NB4 (cell line): ENCODE results near the gene BIK.

Experiments used
- POLR2A ChIP-seq: IDR thresholded peaks from 2 replicates; pipeline ENCODE4 v1.6.1; 2011; ENCODE audit warnings: mild to moderate bottlenecking; ENCODE audit not compliant: insufficient read length; ENCODE audit errors: extremely low read depth
- TF ChIP-seq, protein P1 (sequence below): IDR thresholded peaks from one replicate; pipeline ENCODE4 v1.5.1; 2012; ENCODE audit warnings: low read depth, low read length

DNA sequence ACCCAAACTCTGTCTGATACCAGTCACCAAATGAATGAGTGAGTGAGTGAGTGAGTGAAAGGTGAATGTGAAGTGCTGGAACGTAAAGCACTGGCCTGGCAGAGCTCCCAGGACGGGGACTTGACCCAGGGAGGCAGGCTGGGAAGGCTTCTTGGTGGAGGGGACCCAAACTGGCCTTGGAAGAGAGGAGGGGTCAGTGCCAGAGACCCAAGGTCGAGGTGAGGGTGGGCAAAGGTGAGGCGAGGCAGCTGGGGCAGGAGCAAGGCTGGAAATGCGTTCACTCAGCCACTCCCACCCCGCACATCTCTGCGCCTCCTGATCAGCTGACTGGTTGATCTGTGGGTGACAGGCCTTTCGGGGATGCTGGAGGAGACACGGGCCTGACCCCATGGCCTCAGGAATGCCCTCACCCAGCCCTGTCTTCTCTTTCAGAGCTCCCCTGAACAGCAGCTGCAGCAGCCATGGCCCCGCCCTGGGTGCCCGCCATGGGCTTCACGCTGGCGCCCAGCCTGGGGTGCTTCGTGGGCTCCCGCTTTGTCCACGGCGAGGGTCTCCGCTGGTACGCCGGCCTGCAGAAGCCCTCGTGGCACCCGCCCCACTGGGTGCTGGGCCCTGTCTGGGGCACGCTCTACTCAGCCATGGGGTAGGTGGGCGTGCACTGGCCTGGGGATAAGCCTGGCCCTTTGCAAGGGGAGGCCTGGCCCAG is 48.4 kb downstream of the BIK start:
- TF ChIP-seq, protein P1, sequence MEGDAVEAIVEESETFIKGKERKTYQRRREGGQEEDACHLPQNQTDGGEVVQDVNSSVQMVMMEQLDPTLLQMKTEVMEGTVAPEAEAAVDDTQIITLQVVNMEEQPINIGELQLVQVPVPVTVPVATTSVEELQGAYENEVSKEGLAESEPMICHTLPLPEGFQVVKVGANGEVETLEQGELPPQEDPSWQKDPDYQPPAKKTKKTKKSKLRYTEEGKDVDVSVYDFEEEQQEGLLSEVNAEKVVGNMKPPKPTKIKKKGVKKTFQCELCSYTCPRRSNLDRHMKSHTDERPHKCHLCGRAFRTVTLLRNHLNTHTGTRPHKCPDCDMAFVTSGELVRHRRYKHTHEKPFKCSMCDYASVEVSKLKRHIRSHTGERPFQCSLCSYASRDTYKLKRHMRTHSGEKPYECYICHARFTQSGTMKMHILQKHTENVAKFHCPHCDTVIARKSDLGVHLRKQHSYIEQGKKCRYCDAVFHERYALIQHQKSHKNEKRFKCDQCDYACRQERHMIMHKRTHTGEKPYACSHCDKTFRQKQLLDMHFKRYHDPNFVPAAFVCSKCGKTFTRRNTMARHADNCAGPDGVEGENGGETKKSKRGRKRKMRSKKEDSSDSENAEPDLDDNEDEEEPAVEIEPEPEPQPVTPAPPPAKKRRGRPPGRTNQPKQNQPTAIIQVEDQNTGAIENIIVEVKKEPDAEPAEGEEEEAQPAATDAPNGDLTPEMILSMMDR, result no peak
- TF ChIP-seq POLR2A, result no peak
